Hepatocyte (in vitro differentiated cells): ENCODE data around the gene RTN3.

Source experiments
- EZH2 ChIP-seq: fragments of 200-600 bp; sonication (generic); IDR thresholded peaks from 2 replicates; pipeline ENCODE4 v1.6.1; 2016; ENCODE audit warnings: antibody characterized with exemption, mild to moderate bottlenecking, borderline replicate concordance
- TF ChIP-seq, protein P1 (sequence below): fragments of 200-600 bp; sonication (generic); IDR thresholded peaks from 2 replicates; pipeline ENCODE4 v1.5.1; 2016; ENCODE audit warnings: antibody characterized with exemption, mild to moderate bottlenecking; ENCODE audit not compliant: poor library complexity

DNA sequence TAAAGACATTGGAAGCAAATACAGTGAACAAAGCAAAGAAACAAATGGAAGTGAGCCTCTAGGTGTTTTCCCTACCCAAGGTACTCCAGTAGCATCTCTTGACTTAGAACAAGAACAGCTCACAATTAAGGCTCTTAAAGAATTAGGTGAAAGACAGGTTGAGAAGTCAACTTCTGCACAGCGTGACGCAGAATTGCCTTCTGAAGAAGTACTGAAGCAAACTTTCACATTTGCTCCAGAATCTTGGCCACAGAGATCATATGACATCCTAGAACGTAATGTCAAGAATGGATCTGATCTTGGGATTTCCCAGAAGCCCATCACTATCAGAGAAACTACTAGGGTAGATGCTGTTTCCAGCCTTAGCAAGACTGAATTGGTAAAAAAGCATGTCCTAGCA, 39.3 kb downstream of the RTN3 start:
- TF ChIP-seq, protein P1, sequence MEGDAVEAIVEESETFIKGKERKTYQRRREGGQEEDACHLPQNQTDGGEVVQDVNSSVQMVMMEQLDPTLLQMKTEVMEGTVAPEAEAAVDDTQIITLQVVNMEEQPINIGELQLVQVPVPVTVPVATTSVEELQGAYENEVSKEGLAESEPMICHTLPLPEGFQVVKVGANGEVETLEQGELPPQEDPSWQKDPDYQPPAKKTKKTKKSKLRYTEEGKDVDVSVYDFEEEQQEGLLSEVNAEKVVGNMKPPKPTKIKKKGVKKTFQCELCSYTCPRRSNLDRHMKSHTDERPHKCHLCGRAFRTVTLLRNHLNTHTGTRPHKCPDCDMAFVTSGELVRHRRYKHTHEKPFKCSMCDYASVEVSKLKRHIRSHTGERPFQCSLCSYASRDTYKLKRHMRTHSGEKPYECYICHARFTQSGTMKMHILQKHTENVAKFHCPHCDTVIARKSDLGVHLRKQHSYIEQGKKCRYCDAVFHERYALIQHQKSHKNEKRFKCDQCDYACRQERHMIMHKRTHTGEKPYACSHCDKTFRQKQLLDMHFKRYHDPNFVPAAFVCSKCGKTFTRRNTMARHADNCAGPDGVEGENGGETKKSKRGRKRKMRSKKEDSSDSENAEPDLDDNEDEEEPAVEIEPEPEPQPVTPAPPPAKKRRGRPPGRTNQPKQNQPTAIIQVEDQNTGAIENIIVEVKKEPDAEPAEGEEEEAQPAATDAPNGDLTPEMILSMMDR: no peak
- no peak for TF ChIP-seq EZH2
